Measurements from ENCODE around the gene SRRM3.

The SRRM3 gene

DNA sequence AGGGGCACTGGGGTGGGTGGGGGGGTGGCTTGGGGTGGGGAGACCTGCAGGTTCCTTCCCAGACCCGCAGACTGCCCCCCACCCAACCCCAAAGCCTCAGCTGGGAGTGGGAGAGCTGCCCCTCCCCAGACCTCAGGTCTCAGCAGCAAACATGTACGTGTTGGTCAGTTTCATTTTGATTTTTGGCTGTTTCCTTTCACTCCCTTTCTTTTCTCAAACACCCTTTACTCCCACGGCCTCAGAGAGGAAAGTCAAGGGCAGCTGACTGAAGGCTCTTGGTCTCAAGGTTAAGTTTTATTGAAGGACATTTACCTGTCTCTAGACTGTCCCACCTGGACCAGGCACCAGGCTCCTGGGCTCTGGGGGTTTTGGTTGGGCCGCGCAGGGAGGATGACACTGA, 66.7 kb downstream of the SRRM3 start:
- TF ChIP-seq FOXP2 (optimal IDR thresholded peaks at IDR 0.05; ENCODE audit: borderline replicate concordance, extremely low read depth, extremely low read length, insufficient read depth) (no peak), TAF1 (IDR thresholded peaks at IDR 0.05; ENCODE audit: borderline replicate concordance, insufficient read depth, low read length) (no peak), SIN3A (IDR thresholded peaks at IDR 0.05; ENCODE audit: borderline replicate concordance, insufficient read depth, low read length) (no peak)
- TF ChIP-seq, protein P1, sequence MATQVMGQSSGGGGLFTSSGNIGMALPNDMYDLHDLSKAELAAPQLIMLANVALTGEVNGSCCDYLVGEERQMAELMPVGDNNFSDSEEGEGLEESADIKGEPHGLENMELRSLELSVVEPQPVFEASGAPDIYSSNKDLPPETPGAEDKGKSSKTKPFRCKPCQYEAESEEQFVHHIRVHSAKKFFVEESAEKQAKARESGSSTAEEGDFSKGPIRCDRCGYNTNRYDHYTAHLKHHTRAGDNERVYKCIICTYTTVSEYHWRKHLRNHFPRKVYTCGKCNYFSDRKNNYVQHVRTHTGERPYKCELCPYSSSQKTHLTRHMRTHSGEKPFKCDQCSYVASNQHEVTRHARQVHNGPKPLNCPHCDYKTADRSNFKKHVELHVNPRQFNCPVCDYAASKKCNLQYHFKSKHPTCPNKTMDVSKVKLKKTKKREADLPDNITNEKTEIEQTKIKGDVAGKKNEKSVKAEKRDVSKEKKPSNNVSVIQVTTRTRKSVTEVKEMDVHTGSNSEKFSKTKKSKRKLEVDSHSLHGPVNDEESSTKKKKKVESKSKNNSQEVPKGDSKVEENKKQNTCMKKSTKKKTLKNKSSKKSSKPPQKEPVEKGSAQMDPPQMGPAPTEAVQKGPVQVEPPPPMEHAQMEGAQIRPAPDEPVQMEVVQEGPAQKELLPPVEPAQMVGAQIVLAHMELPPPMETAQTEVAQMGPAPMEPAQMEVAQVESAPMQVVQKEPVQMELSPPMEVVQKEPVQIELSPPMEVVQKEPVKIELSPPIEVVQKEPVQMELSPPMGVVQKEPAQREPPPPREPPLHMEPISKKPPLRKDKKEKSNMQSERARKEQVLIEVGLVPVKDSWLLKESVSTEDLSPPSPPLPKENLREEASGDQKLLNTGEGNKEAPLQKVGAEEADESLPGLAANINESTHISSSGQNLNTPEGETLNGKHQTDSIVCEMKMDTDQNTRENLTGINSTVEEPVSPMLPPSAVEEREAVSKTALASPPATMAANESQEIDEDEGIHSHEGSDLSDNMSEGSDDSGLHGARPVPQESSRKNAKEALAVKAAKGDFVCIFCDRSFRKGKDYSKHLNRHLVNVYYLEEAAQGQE (IDR thresholded peaks at IDR 0.05; ENCODE audit: insufficient read depth in 1 of 2, low read depth in 2 of 2, low read length in 2 of 2) = no peak

- TF ChIP-seq POLR2AphosphoS5 (IDR thresholded peaks at IDR 0.05; ENCODE audit: low read depth, low read length) (no peak), FOXP2 (optimal IDR thresholded peaks at IDR 0.05; ENCODE audit: borderline replicate concordance, extremely low read depth, extremely low read length, insufficient read depth) (no peak), TAF1 (IDR thresholded peaks at IDR 0.05; ENCODE audit: borderline replicate concordance, insufficient read depth, low read length) (no peak), SIN3A (IDR thresholded peaks at IDR 0.05; ENCODE audit: borderline replicate concordance, insufficient read depth, low read length) (no peak)
- TF ChIP-seq, protein P1 (IDR thresholded peaks at IDR 0.05; ENCODE audit: insufficient read depth in 1 of 2, low read depth in 2 of 2, low read length in 2 of 2) = no peak
Observed at GRCh38 chr7:76269895-76270294, 68.2 kb downstream of the SRRM3 start.

GRCh38 chr7:76272142-76272541, 70.4 kb downstream of the SRRM3 start:
- TF ChIP-seq SIN3A (IDR thresholded peaks at IDR 0.05; ENCODE audit: borderline replicate concordance, insufficient read depth, low read length) (no peak), TAF1 (IDR thresholded peaks at IDR 0.05; ENCODE audit: borderline replicate concordance, insufficient read depth, low read length) (no peak), POLR2AphosphoS5 (IDR thresholded peaks at IDR 0.05; ENCODE audit: low read depth, low read length) (no peak), FOXP2 (optimal IDR thresholded peaks at IDR 0.05; ENCODE audit: borderline replicate concordance, extremely low read depth, extremely low read length, insufficient read depth) (no peak)
- TF ChIP-seq, protein P1 (IDR thresholded peaks at IDR 0.05; ENCODE audit: insufficient read depth in 1 of 2, low read depth in 2 of 2, low read length in 2 of 2) = no peak

- TF ChIP-seq TAF1 (IDR thresholded peaks at IDR 0.05; ENCODE audit: borderline replicate concordance, insufficient read depth, low read length) (no peak), FOXP2 (optimal IDR thresholded peaks at IDR 0.05; ENCODE audit: borderline replicate concordance, extremely low read depth, extremely low read length, insufficient read depth) (no peak), SIN3A (IDR thresholded peaks at IDR 0.05; ENCODE audit: borderline replicate concordance, insufficient read depth, low read length) (no peak), POLR2AphosphoS5 (IDR thresholded peaks at IDR 0.05; ENCODE audit: low read depth, low read length) (no peak)
- TF ChIP-seq, protein P1 (IDR thresholded peaks at IDR 0.05; ENCODE audit: insufficient read depth in 1 of 2, low read depth in 2 of 2, low read length in 2 of 2) = no peak
Observed at GRCh38 chr7:76272851-76273497, 71.3 kb downstream of the SRRM3 start.
